NCI-H2171 (cell line): ENCODE results near the gene TOR4A.

Experiments
- DNase-seq: peaks from one replicate; lab custom pipeline; 2025; lab: John Stamatoyannopoulos, UW

TOR4A gene

GRCh38 chr9:137295238-137295811, 17.8 kb downstream of the TOR4A start:
- DNase-seq: peak; percentile 40

- no peak for DNase-seq
Observed at GRCh38 chr9:137295849-137296669, 18.5 kb downstream of the TOR4A start.

- no peak for DNase-seq
Observed at GRCh38 chr9:137296670-137297664, 19.4 kb downstream of the TOR4A start.

GRCh38 chr9:137297966-137298365, 20.4 kb downstream of the TOR4A start:
- no peak for DNase-seq

GRCh38 chr9:137298401-137299202, 21.1 kb downstream of the TOR4A start:
- DNase-seq: no peak

- DNase-seq: no peak
Observed at GRCh38 chr9:137299203-137299565, 21.7 kb downstream of the TOR4A start.

- DNase-seq: no peak
Observed at GRCh38 chr9:137299938-137300337, 22.4 kb downstream of the TOR4A start.

- DNase-seq: peak; percentile 35
Observed at GRCh38 chr9:137300567-137301080, 23.1 kb downstream of the TOR4A start.

- peak; percentile 60 for DNase-seq
Observed at GRCh38 chr9:137301081-137301947, 23.8 kb downstream of the TOR4A start.

- peak; percentile 95 for DNase-seq
Observed at GRCh38 chr9:137302118-137302448, 24.6 kb downstream of the TOR4A start, which contains the start of gene NRARP. NRARP (minus strand) TSS chr9:137302271; CDS start chr9:137301928, 343 bp downstream.

GRCh38 chr9:137302449-137303150, 25.1 kb downstream of the TOR4A start:
- no peak for DNase-seq

GRCh38 chr9:137303151-137303892, 25.8 kb downstream of the TOR4A start:
- no peak for DNase-seq

- no peak for DNase-seq
Observed at GRCh38 chr9:137303893-137304382, 26.4 kb downstream of the TOR4A start.

GRCh38 chr9:137304383-137305059, 27.0 kb downstream of the TOR4A start:
- DNase-seq: no peak

GRCh38 chr9:137305060-137305797, 27.7 kb downstream of the TOR4A start:
- peak; percentile 82 for DNase-seq

GRCh38 chr9:137305798-137306065, 28.2 kb downstream of the TOR4A start:
- no peak for DNase-seq

- DNase-seq: no peak
Observed at GRCh38 chr9:137306066-137306849, 28.7 kb downstream of the TOR4A start.
